K562 (cell line): ENCODE measurements around the gene KDM4C. TPM values are rescaled to one million over a fixed set of nuclear protein-coding genes. Genes with fewer than 3 reads are reported as not detected.

Experiments used
- ATAC-seq: fragments of 200-7000 bp; cut with Tn5 transposase; 3 replicates; pipeline ENCODE4 v1.9.1; 2020; ENCODE audit warnings: moderate library complexity
- BruUV-seq: library from RNA; stranded (reverse); fragments of 400-500 nt; replicated peaks from 2 replicates; lab custom pipeline; 2021; lab: Mats Ljungman, UMichigan
- CTCF ChIA-PET: fragments of 300-600 bp; formaldehyde crosslinking; extraction: SDS; loops from one replicate; lab custom pipeline; 2021; ENCODE audit warnings: low intra/inter-chr PET ratio; lab: Yijun Ruan, JAX
- POLR2A ChIA-PET: fragments of 300-600, 350-650 bp; sonication (Branson Sonifier 250); formaldehyde crosslinking; extraction: SDS; loops from one replicate; lab custom pipeline; 2021; ENCODE audit warnings: antibody characterized with exemption, inconsistent platforms; lab: Yijun Ruan, JAX
- DNase-seq, 4 experiments: peaks; one replicate each; pipeline versions ENCODE4 v3.0.0 to v3.0.0-alpha.2; 2011 to 2018; ENCODE audit warnings: low spot score in 3 of 4, mixed read lengths in 3 of 4; ENCODE audit errors: extremely low read depth in 1 of 4
- FAIRE-seq: peaks from 2 replicates; lab custom pipeline; 2011; peaks lifted over from hg19 to GRCh38; lab: Jason Lieb, UNC
- H2AFZ ChIP-seq: 2 replicates; pipeline ENCODE4 v1.6.0; 2011; ENCODE audit warnings: low read depth, low read length, control low read depth, inconsistent platforms
- H3K27ac ChIP-seq: fragments of 200-600 bp; 3 replicates; pipeline ENCODE4 v1.8.0; 2011; ENCODE audit warnings: low read depth, mild to moderate bottlenecking, control low read depth, inconsistent platforms, low read length, moderate library complexity, mixed read lengths; ENCODE audit errors: extremely low read depth
- H3K27me3 ChIP-seq, 2 experiments: fragments of 300-600 bp in 1 of 2; 2 replicates in 1 of 2; 3 replicates in 1 of 2; pipeline versions ENCODE4 v1.6.0 to v1.8.0; 2011; ENCODE audit warnings: inconsistent platforms in 2 of 2, low read length in 2 of 2, mild to moderate bottlenecking in 1 of 2, mixed read lengths in 1 of 2, moderate library complexity in 1 of 2; ENCODE audit not compliant: control insufficient read depth in 2 of 2, insufficient read depth in 2 of 2
- H3K36me3 ChIP-seq: fragments of 300-600 bp; 3 replicates; pipeline ENCODE4 v1.8.0; 2011; ENCODE audit warnings: mild to moderate bottlenecking, low read length, inconsistent platforms; ENCODE audit not compliant: control insufficient read depth, insufficient read depth
- H3K4me1 ChIP-seq, 2 experiments: fragments of 200-600 bp in 1 of 2; replicated peaks in 1 of 2; 2 replicates in 1 of 2; 3 replicates in 1 of 2; pipeline versions ENCODE4 v1.5.1 to v1.8.0; 2011; ENCODE audit warnings: inconsistent platforms in 2 of 2, low read length in 2 of 2, mild to moderate bottlenecking in 1 of 2, mixed read lengths in 1 of 2, moderate library complexity in 1 of 2; ENCODE audit not compliant: control insufficient read depth in 2 of 2, insufficient read depth in 2 of 2
- H3K4me2 ChIP-seq: 2 replicates; pipeline ENCODE4 v1.6.1; 2011; ENCODE audit warnings: low read length, control low read depth, inconsistent platforms, mixed read lengths; ENCODE audit not compliant: insufficient read depth
- H3K4me3 ChIP-seq: fragments of 200-600 bp; sonication (generic), shearing (Covaris generic); 2 replicates; pipeline ENCODE4 v1.5.1; 2016; ENCODE audit warnings: control low read depth, inconsistent platforms
- H3K79me2 ChIP-seq: fragments of 200-600 bp; 3 replicates; pipeline ENCODE4 v1.8.0; 2011; ENCODE audit warnings: low read length, inconsistent platforms; ENCODE audit not compliant: control insufficient read depth, insufficient read depth
- H3K9ac ChIP-seq, 2 experiments: 2 replicates each; pipeline versions ENCODE4 v1.6.0 to v1.6.1; 2011; ENCODE audit warnings: low read depth in 2 of 2, low read length in 2 of 2, control low read depth in 1 of 2, inconsistent platforms in 1 of 2, mild to moderate bottlenecking in 1 of 2, mixed read lengths in 1 of 2; ENCODE audit not compliant: insufficient read depth in 1 of 2
- H3K9me1 ChIP-seq: one replicate; pipeline ENCODE4 v1.6.0; 2011; ENCODE audit warnings: inconsistent platforms, mild to moderate bottlenecking, low read length, moderate library complexity; ENCODE audit not compliant: control insufficient read depth, insufficient read depth
- H3K9me3 ChIP-seq: replicated peaks from 2 replicates; pipeline ENCODE4 v1.5.1; 2011; ENCODE audit warnings: low read depth, low read length, inconsistent platforms; ENCODE audit not compliant: control insufficient read depth, insufficient read depth
- H4K20me1 ChIP-seq: replicated peaks from 2 replicates; pipeline ENCODE4 v1.6.1; 2011; ENCODE audit warnings: low read length, inconsistent platforms, mixed read lengths; ENCODE audit not compliant: control insufficient read depth, insufficient read depth
- CCAR2 ChIP-seq: fragments of 200-400 bp; formaldehyde crosslinking; IDR thresholded peaks from 2 replicates; pipeline ENCODE4 v1.6.1; 2017; ENCODE audit warnings: mild to moderate bottlenecking, low read depth, low read length
- GABPB2 ChIP-seq: fragments of 250-450 bp; sonication (Bioruptor Pico); conservative IDR thresholded peaks from 2 replicates; pipeline ENCODE4 v1.5.1; 2021; ENCODE audit warnings: mild to moderate bottlenecking
- MCM7 ChIP-seq, 2 experiments: fragments of 450-650 bp; IDR thresholded peaks; 2 replicates each; pipeline ENCODE4 v1.6.1; 2016 to 2018
- PYGO2 ChIP-seq: fragments of 450-650 bp; IDR thresholded peaks from 2 replicates; pipeline ENCODE4 v1.6.1; 2016; ENCODE audit warnings: mild to moderate bottlenecking, missing genetic modification characterization, moderate library complexity, missing compliant biosample characterization
- RB1 ChIP-seq: fragments of 450-650 bp; IDR thresholded peaks from 2 replicates; pipeline ENCODE4 v1.6.1; 2017; ENCODE audit warnings: low read depth, mild to moderate bottlenecking
- ZNF143 ChIP-seq: sonication (generic); formaldehyde crosslinking; IDR thresholded peaks from 2 replicates; pipeline ENCODE4 v1.9.0; 2022; ENCODE audit warnings: mild to moderate bottlenecking, missing genetic modification reagents
- WGBS: fragments of 100-300 bp; shearing (Covaris generic); methylation state at CpG from one replicate; pipeline ENCODE4 v1.1.6; 2016; ENCODE audit warnings: low coverage, mixed read lengths; ENCODE audit not compliant: insufficient coverage; ENCODE audit errors: missing lambda C conversion rate; 5-methylcytosine and 5-hydroxymethylcytosine counted together
- in situ Hi-C: fragments of 300-500 bp; cut with MboI; formaldehyde crosslinking; loops from 4 replicates; pipeline ENCODE4 v1.15.0; 2018; ENCODE audit warnings: inconsistent platforms, mixed read lengths
- intact Hi-C: fragments of 100-400 bp; cut with micrococcal nuclease; formaldehyde crosslinking; loops from 2 replicates; pipeline ENCODE4 v1.14.2; 2022
- polyA plus RNA-seq, 8 experiments: library from polyadenylated mRNA; depleted of rRNA in 4 of 8; stranded (reverse) in 5 of 8; unstranded in 3 of 8; fragments of >200 nt; fragmentation: Nextera tagmentation in 2 of 8; fragmentation: Illumina TruSeq in 1 of 8; extraction: Ambion mirVana in 2 of 8; extraction: Trizol in 1 of 8; gene quantifications; 2 replicates each; pipeline versions ENCODE4 v1.2.1 to v1.2.3, GENCODE V29; 2011 to 2014; ENCODE audit warnings: inconsistent platforms in 1 of 8, missing spikeins in 1 of 8
- total RNA-seq, 7 experiments: library from RNA; depleted of rRNA in 6 of 7; stranded (reverse); fragments of >200 nt in 6 of 7; fragmentation: Illumina TruSeq in 2 of 7; extraction: Trizol in 2 of 7; gene quantifications; 2 replicates each; pipeline versions ENCODE4 v1.2.1 to v1.2.3, GENCODE V29; 2011 to 2021; ENCODE audit warnings: low replicate concordance in 1 of 7
- TF ChIP-seq, protein P1 (sequence below), 2 experiments: fragments of 450-650 bp; conservative IDR thresholded peaks; 2 replicates each; pipeline ENCODE4 v1.6.1; 2017; ENCODE audit warnings: mild to moderate bottlenecking in 2 of 2, moderate library complexity in 2 of 2
- TF ChIP-seq, protein P2 (sequence below): sonication (generic); formaldehyde crosslinking; IDR thresholded peaks from 2 replicates; pipeline ENCODE4 v1.8.0; 2022; ENCODE audit warnings: mild to moderate bottlenecking, missing genetic modification reagents

The KDM4C gene
- total and polyA plus RNA-seq, 9 of the 15 experiments (the other 6 are each of a cell fraction or from before 2014, with no cell fraction given), result 5.4 to 17.0 (median 12.6) TPM

DNA sequence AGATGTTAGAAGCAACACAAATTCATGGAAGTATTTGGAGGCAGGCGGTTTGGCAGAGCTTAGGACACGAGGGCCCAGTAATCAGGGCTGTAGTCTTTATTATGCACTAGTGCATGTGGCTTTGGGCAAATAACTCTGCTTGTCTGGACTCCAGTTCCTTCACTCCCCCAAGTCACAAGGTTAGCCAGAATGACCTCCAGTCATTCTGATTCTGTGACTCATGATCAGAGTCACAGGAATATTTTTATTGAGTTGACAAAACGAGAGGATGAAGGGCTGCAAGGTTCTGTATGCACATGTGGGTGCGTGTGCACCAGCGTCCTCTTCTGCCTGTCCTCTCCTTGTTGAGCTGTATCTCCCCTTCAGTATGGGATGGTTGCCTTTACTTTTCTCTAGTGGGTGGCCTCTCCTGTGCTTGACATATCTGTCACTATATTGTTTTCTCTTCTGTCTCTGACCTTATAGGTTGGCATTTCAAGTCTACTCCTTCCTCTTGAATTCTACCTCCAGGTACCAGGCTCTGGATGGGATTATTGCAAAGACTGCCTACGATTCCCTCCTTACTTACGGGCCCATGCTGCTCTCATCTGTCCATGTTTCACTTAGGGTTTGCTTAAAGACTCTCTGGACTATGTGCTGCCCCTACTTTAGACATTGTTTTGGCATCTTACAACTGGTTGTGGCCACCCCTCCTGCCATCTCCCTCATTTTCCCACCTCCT, 94.6 kb downstream of the KDM4C start:
- Histone ChIP-seq H3K9me3 (no peaks in the 10 kb centered on the region), H3K4me3 (no peak overlapping the region), H3K9me1 (no peaks in the 10 kb centered on the region), H2AFZ (no peak overlapping the region), H3K4me2 (no peak overlapping the region), H3K79me2 (no peaks in the 10 kb centered on the region; the same call in 2 of the 3 replicates), H4K20me1 (no peaks in the 10 kb centered on the region), H3K4me1 (no peaks in the 10 kb centered on the region), H3K9ac (no peak overlapping the region), H3K27ac (no peak overlapping the region), H3K27me3 (no peaks in the 10 kb centered on the region), H3K36me3 (no peaks in the 10 kb centered on the region; the same call in 2 of the 3 replicates)
- intact Hi-C loops, result no loop called here
- ChIA-PET POLR2A (interaction anchor here (0.6 to 0.7 kb wide), 2 partner anchors 13 to 23 kb away, joined by 3 to 4 read pairs; no protein-coding TSS in a partner anchor), CTCF (interaction anchor here (0.5 kb wide), 1 partner anchor 48 kb away, joined by 3 read pairs; no protein-coding TSS in a partner anchor)
- FAIRE-seq (no peak), DNase-seq (no peak), ATAC-seq (no peak)
- in situ Hi-C loops, result no loop called here
- WGBS, result 86% methylated on average over 4 of the region's 7 CpGs
- no TSS peak for BruUV-seq
- TF ChIP-seq RB1 (no peak), CCAR2 (no peak), ZNF143 (CRISPR knock-in tag) (no peak), PYGO2 (tag) (no peak), MCM7 (IDR thresholded peaks at IDR 0.05) (no peak), GABPB2 (CRISPR knock-in tag) (no peak)
- TF ChIP-seq, protein P1, sequence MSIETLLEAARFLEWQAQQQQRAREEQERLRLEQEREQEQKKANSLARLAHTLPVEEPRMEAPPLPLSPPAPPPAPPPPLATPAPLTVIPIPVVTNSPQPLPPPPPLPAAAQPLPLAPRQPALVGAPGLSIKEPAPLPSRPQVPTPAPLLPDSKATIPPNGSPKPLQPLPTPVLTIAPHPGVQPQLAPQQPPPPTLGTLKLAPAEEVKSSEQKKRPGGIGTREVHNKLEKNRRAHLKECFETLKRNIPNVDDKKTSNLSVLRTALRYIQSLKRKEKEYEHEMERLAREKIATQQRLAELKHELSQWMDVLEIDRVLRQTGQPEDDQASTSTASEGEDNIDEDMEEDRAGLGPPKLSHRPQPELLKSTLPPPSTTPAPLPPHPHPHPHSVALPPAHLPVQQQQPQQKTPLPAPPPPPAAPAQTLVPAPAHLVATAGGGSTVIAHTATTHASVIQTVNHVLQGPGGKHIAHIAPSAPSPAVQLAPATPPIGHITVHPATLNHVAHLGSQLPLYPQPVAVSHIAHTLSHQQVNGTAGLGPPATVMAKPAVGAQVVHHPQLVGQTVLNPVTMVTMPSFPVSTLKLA (conservative IDR thresholded peaks at IDR 0.05), result no peak
- TF ChIP-seq, protein P2, sequence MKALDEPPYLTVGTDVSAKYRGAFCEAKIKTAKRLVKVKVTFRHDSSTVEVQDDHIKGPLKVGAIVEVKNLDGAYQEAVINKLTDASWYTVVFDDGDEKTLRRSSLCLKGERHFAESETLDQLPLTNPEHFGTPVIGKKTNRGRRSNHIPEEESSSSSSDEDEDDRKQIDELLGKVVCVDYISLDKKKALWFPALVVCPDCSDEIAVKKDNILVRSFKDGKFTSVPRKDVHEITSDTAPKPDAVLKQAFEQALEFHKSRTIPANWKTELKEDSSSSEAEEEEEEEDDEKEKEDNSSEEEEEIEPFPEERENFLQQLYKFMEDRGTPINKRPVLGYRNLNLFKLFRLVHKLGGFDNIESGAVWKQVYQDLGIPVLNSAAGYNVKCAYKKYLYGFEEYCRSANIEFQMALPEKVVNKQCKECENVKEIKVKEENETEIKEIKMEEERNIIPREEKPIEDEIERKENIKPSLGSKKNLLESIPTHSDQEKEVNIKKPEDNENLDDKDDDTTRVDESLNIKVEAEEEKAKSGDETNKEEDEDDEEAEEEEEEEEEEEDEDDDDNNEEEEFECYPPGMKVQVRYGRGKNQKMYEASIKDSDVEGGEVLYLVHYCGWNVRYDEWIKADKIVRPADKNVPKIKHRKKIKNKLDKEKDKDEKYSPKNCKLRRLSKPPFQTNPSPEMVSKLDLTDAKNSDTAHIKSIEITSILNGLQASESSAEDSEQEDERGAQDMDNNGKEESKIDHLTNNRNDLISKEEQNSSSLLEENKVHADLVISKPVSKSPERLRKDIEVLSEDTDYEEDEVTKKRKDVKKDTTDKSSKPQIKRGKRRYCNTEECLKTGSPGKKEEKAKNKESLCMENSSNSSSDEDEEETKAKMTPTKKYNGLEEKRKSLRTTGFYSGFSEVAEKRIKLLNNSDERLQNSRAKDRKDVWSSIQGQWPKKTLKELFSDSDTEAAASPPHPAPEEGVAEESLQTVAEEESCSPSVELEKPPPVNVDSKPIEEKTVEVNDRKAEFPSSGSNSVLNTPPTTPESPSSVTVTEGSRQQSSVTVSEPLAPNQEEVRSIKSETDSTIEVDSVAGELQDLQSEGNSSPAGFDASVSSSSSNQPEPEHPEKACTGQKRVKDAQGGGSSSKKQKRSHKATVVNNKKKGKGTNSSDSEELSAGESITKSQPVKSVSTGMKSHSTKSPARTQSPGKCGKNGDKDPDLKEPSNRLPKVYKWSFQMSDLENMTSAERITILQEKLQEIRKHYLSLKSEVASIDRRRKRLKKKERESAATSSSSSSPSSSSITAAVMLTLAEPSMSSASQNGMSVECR (CRISPR knock-in tag), result no peak
